HG03135 (cell line): ENCODE measurements around the gene TMX1.

Experiments
- ATAC-seq: cut with Tn5 transposase; IDR thresholded peaks from one replicate; pipeline ENCODE4 v1.9.1; 2021; ENCODE audit warnings: mild to moderate bottlenecking, moderate library complexity; ENCODE audit not compliant: unreplicated experiment

The TMX1 gene

DNA sequence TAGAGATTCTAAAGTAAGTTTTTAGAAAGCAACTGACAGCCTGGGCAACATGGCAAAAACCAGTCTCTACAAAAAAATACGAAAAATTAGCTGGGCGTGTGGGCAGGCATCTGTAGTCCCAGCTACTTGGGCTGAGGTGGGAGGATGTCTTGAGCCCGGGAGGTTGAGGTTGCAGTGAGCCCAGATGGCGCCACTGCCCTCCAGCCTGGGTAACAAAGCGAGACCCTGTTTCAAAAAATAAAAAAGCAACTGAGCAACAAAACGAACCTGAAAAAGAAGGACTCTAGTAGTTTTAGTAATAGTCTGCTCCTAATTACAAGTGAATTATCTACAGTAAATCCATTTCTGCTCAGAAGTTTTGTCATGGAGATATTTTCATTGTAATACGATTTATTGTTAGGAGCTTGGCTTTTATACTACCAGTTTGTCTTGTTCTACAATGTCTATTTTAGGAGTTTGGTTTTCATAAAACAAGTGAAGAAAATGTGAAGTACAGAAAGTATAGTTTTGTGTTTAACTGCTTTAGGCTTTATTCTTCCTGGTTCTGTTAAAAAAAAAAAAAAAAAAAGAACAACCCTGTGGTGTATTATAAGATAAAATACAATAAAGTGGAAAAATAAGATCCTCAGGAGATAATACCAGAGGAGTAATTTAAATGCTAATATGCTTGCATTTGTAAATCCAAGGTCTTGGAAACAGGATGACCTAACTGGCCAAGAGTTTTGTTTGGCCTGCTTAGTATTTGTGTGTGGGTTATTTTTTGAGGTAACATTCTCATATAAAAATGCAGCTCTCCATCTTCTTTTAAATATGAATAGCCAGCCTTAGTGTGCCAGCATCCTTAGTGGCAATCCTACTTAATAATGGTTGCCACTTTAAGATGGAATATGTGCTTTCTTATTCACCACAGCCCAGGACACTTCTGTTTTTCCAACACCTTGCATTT is 2.8 kb downstream of the TMX1 start:
- no peak for ATAC-seq

DNA sequence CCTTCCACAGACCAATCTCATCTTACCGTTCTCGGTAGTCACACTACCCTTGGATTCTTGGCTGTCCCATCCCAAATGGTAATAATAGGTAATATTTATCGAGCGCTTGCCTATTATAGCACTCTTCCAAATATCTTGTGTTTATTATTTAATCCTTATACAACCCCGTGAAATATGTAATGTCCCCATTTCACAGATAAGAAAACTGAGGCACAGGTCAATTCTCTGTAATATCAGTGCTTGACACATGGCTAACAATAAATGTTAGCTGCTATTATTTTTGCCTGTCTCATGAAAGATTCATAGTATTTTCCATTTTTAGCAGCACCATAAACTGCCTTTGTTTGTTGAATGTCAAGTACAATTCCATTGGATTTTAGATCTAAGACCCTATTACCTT is 4.5 kb downstream of the TMX1 start:
- no peak for ATAC-seq

DNA sequence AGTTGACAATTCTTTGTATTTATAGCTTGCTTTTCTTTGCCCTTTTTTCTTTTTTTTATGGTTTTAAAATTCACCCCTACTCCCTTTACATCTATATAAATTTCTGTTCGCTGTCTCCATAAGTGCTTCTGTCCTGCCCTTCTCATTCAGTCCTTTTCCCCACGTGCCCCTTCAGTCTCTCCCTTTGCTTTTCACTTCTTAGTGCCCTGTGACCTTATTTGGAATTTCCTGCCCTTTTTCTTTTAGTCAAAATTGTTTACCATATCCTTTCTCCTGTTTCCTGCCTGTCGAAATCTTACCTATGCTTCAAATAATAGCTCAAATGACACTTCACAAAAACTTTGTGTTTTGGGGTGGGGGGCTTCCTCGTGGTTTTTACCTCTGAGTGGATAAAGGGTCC is 6.0 kb downstream of the TMX1 start:
- ATAC-seq: no peak

DNA sequence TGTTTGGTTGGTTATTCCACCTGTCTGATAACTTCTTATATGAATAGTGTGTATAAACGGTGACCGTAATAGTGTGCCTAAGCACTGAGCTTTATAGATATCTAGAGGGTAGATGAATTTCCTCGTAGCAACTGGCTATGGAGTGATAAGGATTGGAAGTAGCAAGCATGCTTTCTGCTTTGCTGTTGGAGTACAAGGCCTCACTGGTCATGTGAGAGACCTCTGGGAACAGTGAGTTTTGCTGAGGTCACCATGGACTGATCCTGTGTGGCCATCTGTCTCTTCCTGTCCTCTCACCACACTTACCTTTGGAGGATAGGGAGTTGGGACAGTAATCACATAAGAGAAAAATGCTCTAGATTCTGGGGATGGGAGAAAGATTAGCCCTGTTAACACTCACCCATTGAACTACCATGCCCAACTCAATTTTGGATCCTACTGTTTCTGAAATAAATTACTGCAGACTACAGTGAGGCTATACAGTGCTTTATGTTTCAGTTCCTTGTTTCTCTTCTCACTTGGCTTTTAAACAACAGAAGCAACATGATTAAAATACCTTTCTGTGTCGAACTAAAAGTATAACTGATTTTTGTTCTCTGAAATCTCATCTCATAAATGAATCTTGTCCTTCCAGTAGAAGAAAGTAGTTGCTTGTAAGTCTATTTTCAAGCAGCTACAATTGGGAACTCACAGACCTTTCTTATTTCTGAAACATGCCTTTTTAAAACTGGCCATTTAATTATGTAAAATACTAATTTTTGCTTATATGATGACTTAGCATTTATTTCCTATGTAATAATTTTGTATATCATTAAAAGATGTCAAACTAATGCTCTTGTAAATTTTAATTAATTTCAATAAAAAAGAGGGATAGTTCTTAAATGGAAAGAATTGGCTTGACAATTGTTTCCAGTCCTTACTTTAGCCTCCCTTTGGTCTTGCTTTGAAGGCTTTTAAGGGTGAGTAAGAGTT is 8.3 kb downstream of the TMX1 start:
- ATAC-seq: peak; percentile 83

DNA sequence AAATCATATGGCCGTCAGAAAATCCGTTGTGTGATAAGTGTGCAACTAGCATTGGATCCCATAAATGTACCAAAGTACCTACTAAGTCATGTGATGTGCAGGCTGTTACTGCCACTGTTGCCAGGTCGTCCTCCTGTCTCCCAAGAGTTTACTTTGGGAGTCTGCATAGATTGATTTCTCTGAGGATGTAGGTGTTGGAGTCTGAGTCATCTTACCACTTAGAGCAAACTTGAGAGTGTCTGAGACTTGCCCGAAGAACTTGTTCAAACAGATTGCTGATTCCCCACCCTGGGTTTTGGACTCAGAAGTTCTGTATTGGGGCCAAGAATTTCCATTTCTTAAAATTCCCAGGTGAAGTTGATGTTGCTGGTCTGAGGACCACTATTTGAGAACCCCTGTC is 11.4 kb downstream of the TMX1 start:
- ATAC-seq: no peak

DNA sequence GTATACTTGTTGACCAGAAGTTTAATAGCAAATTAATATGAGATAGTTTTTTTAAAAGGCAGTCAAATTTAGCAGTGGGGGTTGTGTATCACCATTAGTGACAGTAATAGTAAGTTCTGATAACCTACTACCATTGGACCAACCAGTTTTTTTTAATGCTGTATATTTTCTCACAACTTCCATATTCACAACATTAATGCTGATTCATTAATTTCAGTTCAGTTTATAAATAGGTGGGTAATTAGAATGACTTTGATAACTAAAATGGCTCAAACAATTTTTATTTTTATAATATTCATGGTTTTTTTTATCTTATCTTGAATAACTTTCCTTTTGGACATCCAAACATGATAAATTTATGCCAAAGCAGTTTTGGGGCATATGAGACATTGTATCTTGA is 13.8 kb downstream of the TMX1 start:
- no peak for ATAC-seq

DNA sequence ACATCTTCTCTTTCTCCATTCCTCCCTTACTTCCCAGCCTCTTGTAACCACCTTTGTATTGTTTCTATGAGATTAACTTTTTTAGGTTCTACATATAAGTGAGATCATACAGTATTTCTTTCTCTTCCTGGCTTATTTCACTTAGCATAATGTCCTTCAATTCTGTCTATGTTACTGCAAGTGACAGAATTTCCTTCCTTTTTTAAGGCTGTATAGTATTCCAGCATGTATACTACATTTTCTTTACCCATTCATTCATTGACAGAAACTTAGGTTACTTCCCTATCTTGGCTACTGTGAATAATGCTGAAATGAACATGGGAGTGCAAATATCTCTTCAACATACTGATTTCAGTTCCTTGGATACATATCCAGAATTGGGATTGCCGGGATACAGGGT is 18.2 kb downstream of the TMX1 start:
- no peak for ATAC-seq

DNA sequence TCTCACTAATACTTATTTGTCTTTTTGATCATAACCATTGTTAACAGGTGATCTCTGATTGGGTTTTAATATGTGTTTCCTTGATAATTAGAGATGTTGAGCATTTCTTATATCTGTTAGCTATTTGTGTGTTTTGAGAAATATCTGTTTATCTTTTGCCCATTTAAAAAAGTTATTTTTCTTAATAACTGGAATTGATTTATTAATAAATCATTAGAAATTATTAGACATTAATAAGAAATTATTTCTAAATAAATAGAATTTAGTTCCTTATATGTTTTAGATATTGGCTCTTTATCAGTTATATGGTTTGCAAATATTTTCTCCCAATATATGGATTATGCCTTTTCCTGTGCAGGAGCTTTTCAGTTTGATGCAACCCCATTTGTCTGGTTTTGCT is 18.7 kb downstream of the TMX1 start:
- no peak for ATAC-seq

DNA sequence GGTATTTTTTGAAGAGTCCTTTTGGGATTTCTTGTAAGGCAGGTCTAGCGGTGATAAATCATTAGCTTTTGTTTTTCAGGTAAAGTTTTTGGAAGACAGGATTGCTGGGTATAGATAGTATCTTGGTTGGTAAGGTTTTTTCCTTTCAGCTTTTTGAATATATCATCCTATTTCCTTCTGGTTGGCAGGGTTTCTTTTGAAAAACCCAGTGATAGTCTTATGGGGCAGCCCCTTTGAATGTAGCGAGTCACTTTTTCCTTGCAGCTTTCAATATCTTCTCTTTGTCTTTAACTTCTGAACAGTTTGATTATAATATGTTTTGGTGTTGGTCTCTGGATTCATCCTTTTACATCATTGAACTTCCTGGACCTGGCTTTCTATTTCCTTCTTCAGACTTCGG is 20.2 kb downstream of the TMX1 start:
- no peak for ATAC-seq

DNA sequence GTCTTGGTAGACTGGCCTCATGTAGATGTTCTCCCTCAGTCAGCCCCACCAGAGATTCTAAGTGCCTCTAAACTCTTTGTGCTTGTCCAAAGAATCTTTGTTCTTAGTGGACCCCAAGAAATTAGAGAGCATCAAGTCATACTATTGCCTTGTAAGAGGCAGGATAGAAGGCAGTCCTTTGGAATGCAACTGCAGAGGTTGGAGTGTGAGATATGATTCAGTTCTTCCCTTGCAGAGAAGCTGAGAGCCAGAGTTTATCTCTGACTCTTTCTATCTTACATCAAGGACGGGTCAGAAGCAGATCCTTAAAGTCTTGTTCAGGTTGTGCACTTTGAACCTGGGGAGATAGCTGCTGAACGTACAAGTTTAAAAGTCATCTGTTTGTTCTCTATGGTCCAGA is 21.1 kb downstream of the TMX1 start:
- no peak for ATAC-seq

DNA sequence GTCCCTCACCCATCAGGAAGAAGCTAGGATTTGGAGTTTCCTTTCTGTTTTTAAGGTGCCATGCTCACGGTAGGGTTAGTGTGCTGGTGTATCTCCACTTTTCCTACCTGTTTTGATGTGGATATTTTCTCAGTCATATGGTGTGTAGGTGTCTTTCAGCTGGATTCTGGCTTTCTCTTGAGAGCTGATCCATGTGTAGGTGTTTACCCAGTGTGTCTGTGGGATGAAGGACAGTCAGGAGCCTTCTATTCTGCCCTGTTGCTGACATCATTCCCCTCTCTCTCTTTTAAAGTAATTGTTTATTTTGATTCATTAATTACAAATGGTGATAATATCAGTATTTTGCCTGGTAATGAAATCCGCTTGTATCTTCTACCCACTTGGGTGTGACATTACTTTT is 22.8 kb downstream of the TMX1 start:
- ATAC-seq: no peak

DNA sequence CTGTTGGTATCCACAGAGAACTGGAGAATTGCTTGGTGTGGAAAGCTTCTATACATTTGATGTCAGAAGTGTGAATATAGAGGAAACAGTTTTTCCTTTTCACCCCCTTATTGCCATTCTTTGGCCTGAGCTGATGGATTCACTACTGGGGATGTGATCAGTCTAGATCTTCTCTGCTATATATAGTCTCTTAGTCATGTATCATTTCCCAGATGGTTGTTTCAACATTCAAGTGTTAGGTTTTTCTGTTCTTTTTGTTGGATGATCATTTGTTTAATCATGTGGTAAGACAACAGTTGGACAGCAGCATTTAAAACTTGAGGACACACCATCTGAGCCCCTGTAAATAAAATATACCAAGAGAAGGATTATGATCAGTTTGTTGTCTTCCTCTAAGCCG is 29.6 kb downstream of the TMX1 start:
- ATAC-seq: no peak

DNA sequence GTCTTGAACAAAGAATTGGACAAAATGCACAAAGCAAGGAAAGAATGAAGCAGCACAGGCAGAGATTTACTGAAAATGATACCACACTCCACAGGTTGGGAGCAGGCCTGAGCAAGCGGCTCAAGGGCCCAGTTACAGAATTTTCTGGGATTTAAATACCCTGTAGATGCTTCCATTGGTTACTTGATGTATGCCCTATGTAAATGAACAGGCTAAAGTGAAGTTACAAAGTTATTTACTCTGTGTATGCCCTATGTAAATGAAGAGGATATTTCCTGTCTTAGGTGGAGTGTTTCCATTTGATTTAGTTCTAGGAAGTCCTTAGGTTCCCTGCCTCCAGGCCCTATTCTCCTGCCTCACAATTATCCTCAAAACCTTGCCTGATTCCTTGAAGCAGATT is 36.6 kb downstream of the TMX1 start:
- no peak for ATAC-seq

DNA sequence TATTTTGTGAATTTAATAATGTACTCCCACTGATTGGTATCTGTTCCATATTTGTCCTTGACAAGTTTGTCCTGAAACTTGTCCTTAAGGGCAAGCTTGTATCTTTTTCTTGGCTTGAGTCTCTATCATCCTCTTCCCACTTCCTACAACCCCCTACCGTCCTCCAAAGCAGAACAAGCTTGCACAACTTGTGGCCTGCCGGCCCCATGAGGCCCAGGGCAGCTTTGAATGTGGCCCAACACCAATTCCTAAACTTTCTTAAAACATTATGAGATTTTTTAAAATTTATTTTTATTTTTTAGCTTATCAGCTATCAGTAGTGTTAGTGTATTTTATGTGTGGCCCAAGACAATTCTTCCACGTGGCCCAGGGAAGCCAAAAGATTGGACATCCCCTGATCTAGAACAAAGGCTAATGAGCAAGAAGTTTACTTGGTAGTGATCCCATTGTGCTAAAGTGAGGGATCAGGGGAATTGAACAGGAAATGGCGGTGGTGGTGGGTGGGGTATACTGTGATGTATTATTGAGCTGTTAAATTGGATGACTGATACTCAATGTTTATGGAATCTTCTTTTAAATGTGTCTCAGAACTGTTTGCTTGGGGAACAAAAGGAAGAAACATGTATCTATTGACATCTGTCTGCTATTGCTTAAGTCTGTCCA is 37.8 kb downstream of the TMX1 start:
- ATAC-seq: no peak

DNA sequence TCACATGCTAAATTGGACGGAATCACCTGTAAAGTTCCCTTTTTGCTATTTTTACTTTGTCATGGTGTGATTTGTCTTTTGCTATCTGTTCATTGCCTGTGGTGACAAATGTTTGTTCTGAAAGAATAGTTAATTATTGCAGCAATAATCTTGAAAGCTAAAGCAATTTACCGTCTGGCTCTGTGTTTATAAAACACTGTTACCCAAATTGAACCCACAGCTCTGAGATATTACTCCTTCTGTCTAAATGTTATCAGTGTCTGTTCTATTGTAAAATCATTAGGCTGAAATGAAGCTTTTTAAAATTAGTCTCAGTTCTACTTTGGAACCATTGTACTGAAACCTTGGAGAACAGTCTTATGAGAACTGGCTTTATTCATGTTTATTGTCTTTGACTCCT is 42.5 kb downstream of the TMX1 start:
- no peak for ATAC-seq

DNA sequence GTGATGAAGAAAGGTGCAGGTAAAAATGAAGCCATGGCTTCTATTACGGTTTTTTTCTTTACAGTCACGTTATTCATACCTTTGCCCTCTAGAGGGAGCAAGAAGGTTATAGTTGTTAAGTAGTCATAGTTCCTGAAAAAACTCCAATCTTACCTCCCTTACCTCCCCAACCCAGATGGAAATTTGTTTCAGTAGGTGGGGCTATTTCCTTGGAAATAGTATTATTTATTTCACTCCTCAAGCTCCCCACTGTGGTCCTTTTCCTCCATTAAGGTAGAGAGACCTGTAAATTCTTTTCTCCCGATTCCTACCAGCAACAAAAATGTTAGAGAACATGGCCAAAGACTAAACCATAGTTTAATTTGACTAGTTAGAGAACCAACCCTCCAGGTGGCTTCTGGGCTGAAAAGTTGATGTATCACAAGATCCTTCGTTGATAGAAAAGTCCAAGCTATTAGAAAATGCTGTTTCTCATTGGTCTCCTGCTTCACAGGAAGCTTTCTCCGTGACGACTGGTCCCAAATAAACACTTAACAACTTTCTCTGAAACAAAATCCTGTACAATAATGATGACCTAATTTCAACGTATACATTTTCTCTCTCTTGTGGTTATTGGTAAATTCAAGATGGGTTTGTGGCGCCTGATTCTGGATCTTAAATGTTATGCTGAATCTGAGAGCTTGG is 43.5 kb downstream of the TMX1 start:
- no peak for ATAC-seq

DNA sequence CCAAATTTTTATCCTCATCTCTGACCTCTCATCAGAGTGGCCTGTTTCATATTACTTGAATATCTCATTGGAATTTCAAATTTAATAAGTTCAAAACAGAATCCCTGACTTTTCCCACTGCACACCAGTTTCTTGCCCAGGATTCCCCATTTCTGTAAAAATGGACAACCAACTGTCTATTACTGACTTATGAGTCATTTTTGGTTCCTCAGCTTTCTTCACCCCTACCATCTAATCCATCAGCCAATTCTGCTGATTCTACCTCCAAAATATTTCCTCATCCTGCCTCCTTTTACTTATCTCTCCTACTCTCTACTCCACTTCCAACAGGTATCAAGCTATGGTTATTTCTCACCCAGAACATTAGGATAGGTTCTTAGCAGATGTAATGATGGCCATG is 44.2 kb downstream of the TMX1 start:
- no peak for ATAC-seq

DNA sequence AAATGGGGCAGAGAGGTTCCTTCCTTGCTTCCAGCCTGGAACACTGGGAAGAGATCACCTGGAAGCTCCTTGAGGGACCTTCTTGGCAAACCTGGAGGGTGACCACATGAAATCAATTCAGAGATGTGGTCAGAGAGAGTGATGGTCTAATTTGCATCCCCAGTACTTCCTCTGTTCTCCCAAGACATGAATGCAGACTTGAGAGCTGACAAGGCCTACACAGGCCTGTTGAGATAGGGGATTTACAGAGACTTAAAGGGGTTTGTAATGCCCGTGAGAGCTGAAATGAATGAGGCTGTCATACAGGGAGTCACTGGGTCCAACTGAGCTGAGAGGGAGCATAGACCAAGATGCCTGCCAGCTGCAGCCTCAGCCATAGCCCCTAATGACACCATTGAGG is 45.1 kb downstream of the TMX1 start:
- no peak for ATAC-seq

DNA sequence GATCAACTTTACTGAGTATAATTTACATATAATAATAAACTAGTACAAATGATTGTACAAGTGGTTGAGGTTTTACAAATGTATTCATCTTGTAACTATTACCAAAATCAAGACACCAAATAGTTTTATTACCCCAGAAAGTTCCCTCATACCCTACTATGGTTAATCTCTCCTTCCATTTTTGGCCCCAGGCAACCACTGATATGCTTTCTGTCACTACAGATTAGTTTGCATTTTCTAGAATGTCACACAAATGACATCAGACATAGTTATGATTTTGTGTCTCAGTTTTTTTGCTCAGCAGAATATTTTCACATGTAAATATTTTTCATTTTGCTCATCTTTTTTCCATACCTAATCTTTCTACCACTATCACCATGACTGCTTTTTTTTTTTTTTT is 49.1 kb downstream of the TMX1 start:
- ATAC-seq: no peak

DNA sequence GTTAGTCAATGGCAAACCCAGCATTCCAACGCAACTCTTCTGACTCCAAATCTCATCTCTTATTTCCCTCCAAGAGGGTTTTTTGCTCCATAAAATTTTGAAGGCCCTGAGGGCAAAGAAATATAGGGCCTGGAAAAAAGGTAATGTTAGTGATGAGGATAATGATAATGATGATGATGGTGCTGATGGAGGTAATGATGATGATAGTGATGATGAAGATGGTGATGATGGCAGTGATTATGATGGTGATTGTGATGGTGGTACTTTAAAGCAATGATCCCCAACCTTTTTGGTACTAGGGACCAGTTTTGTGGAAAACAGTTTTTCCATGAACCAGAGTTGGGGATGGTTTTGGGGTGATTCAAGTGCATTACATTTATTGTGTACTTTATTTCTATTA is 50.1 kb downstream of the TMX1 start:
- ATAC-seq: no peak

DNA sequence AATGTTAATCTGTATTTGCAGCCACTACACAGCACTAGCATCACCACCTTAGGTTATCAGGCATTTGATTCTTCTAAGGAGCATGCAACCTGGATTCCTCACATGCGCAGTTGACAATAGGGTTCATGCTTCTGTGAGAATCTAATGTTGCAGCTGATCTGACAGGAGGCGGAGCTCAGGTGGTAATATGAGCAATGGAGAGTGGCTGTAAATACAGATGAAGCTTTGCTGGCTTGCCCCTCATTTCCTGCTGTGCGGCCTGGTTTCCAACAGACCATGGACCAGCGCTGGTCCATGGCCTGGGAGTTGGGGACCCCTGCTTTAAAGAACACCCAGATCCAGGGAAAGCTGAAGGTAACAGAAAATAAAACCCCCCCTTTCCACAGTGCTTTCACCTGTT is 51.0 kb downstream of the TMX1 start:
- no peak for ATAC-seq
